GM21529 (cell line): ENCODE results near the gene USP24.
A peak's percentile ranks its signal among the peaks of the same experiment; 100 is the strongest.
"Not testable (repeated sequence)": the region's sequence is repeated elsewhere in the genome, so short reads cannot be mapped to it uniquely, and the experiment has no call there.

Experiments used
- ATAC-seq: cut with Tn5 transposase; IDR thresholded peaks from one replicate; pipeline ENCODE4 v1.9.1; 2021; ENCODE audit not compliant: unreplicated experiment

The USP24 gene

GRCh38 chr1:55232448-55233144 is 17.4 kb upstream of the USP24 start:
- no peak for ATAC-seq

GRCh38 chr1:55231745-55232144 is 16.6 kb upstream of the USP24 start:
- ATAC-seq = no peak

GRCh38 chr1:55230659-55231058 is 15.5 kb upstream of the USP24 start:
- ATAC-seq = no peak

- ATAC-seq = not testable (repeated sequence)
These were observed 14.6 kb upstream of the USP24 start for GRCh38 chr1:55229726-55230125.

GRCh38 chr1:55225228-55225627 is 10.1 kb upstream of the USP24 start:
- no peak for ATAC-seq

- no peak for ATAC-seq
These were observed 9.6 kb upstream of the USP24 start for GRCh38 chr1:55224729-55225128.

- ATAC-seq = no peak
These were observed 7.0 kb upstream of the USP24 start for GRCh38 chr1:55222152-55222551.

- ATAC-seq = no peak
These were observed 2.2 kb upstream of the USP24 start for GRCh38 chr1:55217226-55217986.

GRCh38 chr1:55216096-55216495 is 932 bp upstream of the USP24 start:
- ATAC-seq = no peak

- peak; percentile 14 for ATAC-seq
These were observed 300 bp downstream of the USP24 start for GRCh38 chr1:55214934-55215193.

- peak; percentile 30 for ATAC-seq
These were observed 791 bp downstream of the USP24 start for GRCh38 chr1:55214212-55214933.

- no peak for ATAC-seq
These were observed 1.3 kb downstream of the USP24 start for GRCh38 chr1:55213885-55214211.

GRCh38 chr1:55213151-55213884 is 1.8 kb downstream of the USP24 start:
- ATAC-seq = no peak

- no peak for ATAC-seq
These were observed 2.6 kb downstream of the USP24 start for GRCh38 chr1:55212349-55213150.

- ATAC-seq = peak; percentile 37
These were observed 3.3 kb downstream of the USP24 start for GRCh38 chr1:55211863-55212262.

GRCh38 chr1:55210990-55211801 is 4.0 kb downstream of the USP24 start:
- no peak for ATAC-seq

- peak; percentile 29 for ATAC-seq
These were observed 5.9 kb downstream of the USP24 start for GRCh38 chr1:55209247-55209646.

GRCh38 chr1:55206210-55206609 is 9.0 kb downstream of the USP24 start:
- no peak for ATAC-seq

GRCh38 chr1:55204997-55205396 is 10.2 kb downstream of the USP24 start:
- ATAC-seq = peak; percentile 89

- no peak for ATAC-seq
These were observed 12.1 kb downstream of the USP24 start for GRCh38 chr1:55203064-55203463.
